Measurements from ENCODE around the gene SVOPL.
"Not testable (repeated sequence)": the region's sequence is repeated elsewhere in the genome, so short reads cannot be mapped to it uniquely, and the experiment has no call there.

SVOPL gene

GRCh38 chr7:138701537-138701923 lies 368 bp upstream of the SVOPL start:
- no peak for DNase-seq (ENCODE audit: low read depth)

- no peak for DNase-seq (ENCODE audit: low read depth)
Observed at GRCh38 chr7:138699661-138700060, 1.5 kb downstream of the SVOPL start.

- DNase-seq (ENCODE audit: low read depth): no peak
Observed at GRCh38 chr7:138698281-138698680, 2.9 kb downstream of the SVOPL start.

GRCh38 chr7:138697535-138698182 lies 3.5 kb downstream of the SVOPL start:
- no peak for DNase-seq (ENCODE audit: low read depth)

GRCh38 chr7:138695776-138696175 lies 5.4 kb downstream of the SVOPL start:
- not testable (repeated sequence) for DNase-seq (ENCODE audit: low read depth)

GRCh38 chr7:138695106-138695505 lies 6.1 kb downstream of the SVOPL start:
- no peak for DNase-seq (ENCODE audit: low read depth)

GRCh38 chr7:138691178-138691577 lies 10.0 kb downstream of the SVOPL start:
- no peak for DNase-seq (ENCODE audit: low read depth)

GRCh38 chr7:138690495-138690894 lies 10.7 kb downstream of the SVOPL start:
- DNase-seq (ENCODE audit: low read depth): no peak

- not testable (repeated sequence) for DNase-seq (ENCODE audit: low read depth)
Observed at GRCh38 chr7:138688037-138688436, 13.1 kb downstream of the SVOPL start.

- DNase-seq (ENCODE audit: low read depth): no peak
Observed at GRCh38 chr7:138684340-138684739, 16.8 kb downstream of the SVOPL start.

- DNase-seq (ENCODE audit: low read depth): no peak
Observed at GRCh38 chr7:138679793-138680192, 21.4 kb downstream of the SVOPL start.

GRCh38 chr7:138670594-138670993 lies 30.6 kb downstream of the SVOPL start:
- DNase-seq (ENCODE audit: low read depth): no peak

GRCh38 chr7:138669364-138669763 lies 31.8 kb downstream of the SVOPL start:
- no peak for DNase-seq (ENCODE audit: low read depth)

GRCh38 chr7:138668946-138669345 lies 32.2 kb downstream of the SVOPL start:
- DNase-seq (ENCODE audit: low read depth): no peak

- DNase-seq (ENCODE audit: low read depth): no peak
Observed at GRCh38 chr7:138668229-138668596, 32.9 kb downstream of the SVOPL start.

GRCh38 chr7:138667535-138668228 lies 33.5 kb downstream of the SVOPL start:
- no peak for DNase-seq (ENCODE audit: low read depth)

GRCh38 chr7:138666385-138666784 lies 34.8 kb downstream of the SVOPL start:
- no peak for DNase-seq (ENCODE audit: low read depth)

GRCh38 chr7:138665669-138666140 lies 35.5 kb downstream of the SVOPL start:
- no peak for DNase-seq (ENCODE audit: low read depth)

GRCh38 chr7:138665249-138665648 lies 35.9 kb downstream of the SVOPL start:
- DNase-seq (ENCODE audit: low read depth): no peak

GRCh38 chr7:138663725-138664710 lies 37.1 kb downstream of the SVOPL start:
- no peak for DNase-seq (ENCODE audit: low read depth)

GRCh38 chr7:138662991-138663320 lies 38.2 kb downstream of the SVOPL start:
- no peak for DNase-seq (ENCODE audit: low read depth)

GRCh38 chr7:138662076-138662990 lies 38.8 kb downstream of the SVOPL start:
- no peak for DNase-seq (ENCODE audit: low read depth)

Data from activated T-cell treated with anti-CD3 and anti-CD28 coated beads for 48 hours (primary cell).